ENCODE data around the gene GDPD5.

GDPD5 gene

GRCh38 chr11:75472081-75472732, 53.5 kb downstream of the GDPD5 start:
- no peak for DNase-seq (ENCODE audit: extremely low spot score)
- POLR2A ChIA-PET, result no interaction called here
- TF ChIP-seq CTCF (IDR thresholded peaks at IDR 0.05; ENCODE audit: control extremely low read depth, extremely low read depth, low read depth, missing control alignments), result no peak
- CTCF ChIA-PET, result interaction anchor here (0.7 to 1.7 kb wide), 2 partner anchors 21 to 27 kb away, joined by 3 to 10 read pairs; no protein-coding TSS in a partner anchor

GRCh38 chr11:75471176-75471973, 54.4 kb downstream of the GDPD5 start:
- CTCF ChIA-PET, result interaction anchor here (0.7 to 1.7 kb wide), 2 partner anchors 20 to 26 kb away, joined by 3 to 10 read pairs; no protein-coding TSS in a partner anchor

GRCh38 chr11:75470476-75471080, 55.2 kb downstream of the GDPD5 start:
- ChIA-PET POLR2A (no interaction called here), CTCF (interaction anchor here (1.1 to 1.7 kb wide), 2 partner anchors 11 to 25 kb away, joined by 3 to 10 read pairs; no protein-coding TSS in a partner anchor)
- no peak for DNase-seq (ENCODE audit: extremely low spot score)
- no peak for TF ChIP-seq CTCF (IDR thresholded peaks at IDR 0.05; ENCODE audit: control extremely low read depth, extremely low read depth, low read depth, missing control alignments)

More at GRCh38 chr11:75471176-75471973, 54.4 kb downstream of the GDPD5 start:
- no peak for TF ChIP-seq CTCF (IDR thresholded peaks at IDR 0.05; ENCODE audit: control extremely low read depth, extremely low read depth, low read depth, missing control alignments)
- no peak for DNase-seq (ENCODE audit: extremely low spot score)
- POLR2A ChIA-PET, result no interaction called here

- DNase-seq (ENCODE audit: extremely low spot score), result no peak
- ChIA-PET CTCF (interaction anchor here (1.1 to 1.3 kb wide), 2 partner anchors 11 to 59 kb away, joined by 3 read pairs; no protein-coding TSS in a partner anchor), POLR2A (no interaction called here)
- no peak for TF ChIP-seq CTCF (IDR thresholded peaks at IDR 0.05; ENCODE audit: control extremely low read depth, extremely low read depth, low read depth, missing control alignments)
Measured at GRCh38 chr11:75469785-75470405, 55.8 kb downstream of the GDPD5 start.

- POLR2A ChIA-PET, result no interaction called here
- no peak for TF ChIP-seq CTCF (IDR thresholded peaks at IDR 0.05; ENCODE audit: control extremely low read depth, extremely low read depth, low read depth, missing control alignments)
- DNase-seq (ENCODE audit: extremely low spot score), result no peak
- CTCF ChIA-PET, result interaction anchor here (1.1 to 1.3 kb wide), 3 partner anchors 10 to 60 kb away, joined by 3 to 5 read pairs (median 3); no protein-coding TSS in a partner anchor
Measured at GRCh38 chr11:75468534-75469340, 57.0 kb downstream of the GDPD5 start.
